NK-92 treated with Interleukin-12 subunit alpha and Interleukin-12 subunit beta, amount 100 ng/mL, for 24 hours (cell line): Measurements from ENCODE around the gene CST8.

Source experiments
- DNase-seq: peaks from one replicate; lab custom pipeline; 2025; lab: John Stamatoyannopoulos, UW

CST8 gene

DNA sequence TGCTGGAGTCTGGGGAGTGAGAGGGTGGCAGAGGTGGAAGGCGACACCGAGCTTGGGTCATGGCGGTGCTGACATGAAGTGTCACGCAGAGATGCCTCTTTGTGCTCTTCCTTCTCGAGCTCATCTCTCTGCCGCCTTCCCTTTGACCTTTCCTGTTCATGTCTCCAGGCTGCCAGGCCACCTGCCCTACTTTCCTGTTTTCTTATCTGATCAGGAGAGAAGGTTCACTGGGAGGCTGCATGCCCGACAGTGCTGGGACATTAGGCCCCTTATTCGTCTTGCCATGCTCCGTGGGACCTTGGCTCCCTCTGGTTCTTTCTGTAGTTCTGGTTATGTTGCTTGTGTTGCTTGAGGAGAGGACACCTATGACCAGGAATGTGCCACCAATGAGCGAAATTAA, 33.2 kb downstream of the CST8 start:
- no peak for DNase-seq

DNA sequence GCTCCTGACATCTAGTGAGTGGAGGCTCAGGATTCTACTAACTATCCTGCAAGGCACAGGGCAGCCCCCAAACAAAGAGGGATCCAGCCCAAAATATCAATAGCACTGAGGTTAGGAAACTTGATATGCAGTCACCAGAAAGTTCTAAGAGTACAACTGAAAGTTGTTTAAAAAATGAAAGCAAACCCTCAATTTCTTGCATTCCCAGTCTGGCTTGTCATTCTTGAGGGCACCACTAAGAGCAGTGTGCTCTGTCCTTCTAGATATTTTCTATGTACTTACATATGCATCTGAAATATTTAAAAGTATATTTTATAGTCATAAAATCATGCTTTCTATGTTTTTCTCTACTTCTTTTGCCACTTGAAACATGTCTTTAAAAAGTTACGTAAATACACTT, 35.9 kb downstream of the CST8 start:
- no peak for DNase-seq

DNA sequence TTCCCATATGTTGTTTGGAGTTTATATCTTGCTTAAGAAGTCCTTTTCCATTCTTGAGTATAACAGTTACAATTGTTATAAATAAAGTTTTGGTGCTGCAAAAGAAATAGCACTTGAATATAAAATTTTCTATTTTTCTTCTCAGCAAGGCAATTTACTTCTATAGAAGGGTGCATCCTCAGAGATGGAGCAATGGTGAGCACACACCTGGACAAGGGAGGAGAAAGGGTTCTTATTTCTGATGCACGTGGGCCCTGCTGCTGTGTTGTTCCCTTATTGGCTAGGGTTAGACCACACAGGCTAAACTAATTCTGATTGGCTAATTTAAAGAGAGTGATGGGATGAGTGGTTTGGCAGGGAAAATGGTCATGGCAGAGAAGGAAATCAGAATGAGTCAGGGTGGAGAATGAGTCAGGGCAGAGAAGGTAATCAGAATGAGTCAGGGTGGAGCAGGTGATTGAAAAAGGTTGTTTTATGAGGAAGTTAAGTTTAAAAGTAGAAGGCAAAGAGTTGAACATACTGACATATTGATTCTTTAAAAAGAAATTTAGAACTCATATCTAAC, 38.0 kb downstream of the CST8 start:
- DNase-seq: no peak

DNA sequence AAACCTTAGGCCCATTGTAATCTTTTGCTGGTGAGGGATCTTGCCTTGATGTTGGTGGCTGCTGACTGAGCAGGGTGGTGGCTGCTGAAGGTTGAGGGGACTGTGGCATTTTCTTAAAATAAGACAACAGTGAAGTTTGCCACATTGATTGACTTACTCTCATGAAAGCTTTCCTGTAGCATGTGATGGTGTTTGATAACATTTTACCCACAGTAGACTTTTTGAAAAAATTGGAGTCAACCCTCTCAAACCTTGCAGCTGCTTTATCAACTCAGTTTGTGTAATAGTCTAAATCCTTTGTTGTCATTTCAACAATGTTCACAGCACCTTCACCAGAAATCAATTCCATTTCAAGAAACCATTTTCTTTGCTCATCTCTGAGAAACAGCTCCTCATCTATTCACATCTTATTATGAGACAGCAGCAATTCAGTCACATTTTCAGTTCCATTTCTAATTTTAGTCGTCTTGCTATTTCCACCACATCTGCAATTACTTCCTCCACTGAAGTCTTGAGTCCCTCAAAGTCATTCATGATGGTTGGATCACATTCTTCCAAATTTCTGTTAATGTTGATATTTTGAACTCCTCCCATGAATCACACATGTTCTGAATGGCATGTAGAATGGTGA, 40.1 kb downstream of the CST8 start:
- no peak for DNase-seq

DNA sequence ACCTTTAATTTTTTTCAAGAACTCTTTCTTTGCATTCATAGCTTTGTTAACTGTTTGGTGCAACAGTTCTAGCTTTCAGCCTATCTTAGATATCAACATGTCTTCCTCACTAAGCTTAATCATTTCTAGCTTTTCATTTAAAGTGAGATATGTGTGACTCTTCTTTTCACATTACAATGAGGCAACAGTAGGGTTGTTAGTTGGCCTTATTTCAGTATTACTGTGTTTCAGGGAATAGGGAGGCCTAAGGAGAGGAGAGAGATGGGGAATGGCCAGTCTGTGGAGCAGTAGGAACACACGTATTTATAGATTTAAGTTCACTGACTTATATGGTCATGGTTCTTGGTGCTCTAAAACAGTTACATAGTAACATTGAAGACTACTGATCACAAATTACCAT, 41.6 kb downstream of the CST8 start:
- DNase-seq: no peak

DNA sequence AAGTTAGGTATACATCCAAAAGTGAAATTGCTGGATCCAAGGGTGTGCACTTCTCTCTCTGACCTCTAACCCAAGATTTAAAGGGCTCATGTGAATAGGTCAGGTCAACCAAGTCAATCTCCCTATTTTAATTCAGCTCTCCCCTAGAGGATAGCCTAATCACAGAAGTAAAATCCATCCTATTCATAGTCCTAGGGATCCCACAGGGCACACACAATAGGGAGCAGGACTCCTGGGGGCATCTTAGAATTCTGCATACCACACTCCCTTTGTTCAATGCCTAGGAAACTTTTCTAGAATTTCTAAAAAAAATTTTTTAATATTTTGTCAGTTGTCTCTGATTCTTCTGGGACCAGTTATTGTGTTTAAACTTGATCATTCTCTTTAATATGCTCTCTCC, 42.2 kb downstream of the CST8 start:
- no peak for DNase-seq

DNA sequence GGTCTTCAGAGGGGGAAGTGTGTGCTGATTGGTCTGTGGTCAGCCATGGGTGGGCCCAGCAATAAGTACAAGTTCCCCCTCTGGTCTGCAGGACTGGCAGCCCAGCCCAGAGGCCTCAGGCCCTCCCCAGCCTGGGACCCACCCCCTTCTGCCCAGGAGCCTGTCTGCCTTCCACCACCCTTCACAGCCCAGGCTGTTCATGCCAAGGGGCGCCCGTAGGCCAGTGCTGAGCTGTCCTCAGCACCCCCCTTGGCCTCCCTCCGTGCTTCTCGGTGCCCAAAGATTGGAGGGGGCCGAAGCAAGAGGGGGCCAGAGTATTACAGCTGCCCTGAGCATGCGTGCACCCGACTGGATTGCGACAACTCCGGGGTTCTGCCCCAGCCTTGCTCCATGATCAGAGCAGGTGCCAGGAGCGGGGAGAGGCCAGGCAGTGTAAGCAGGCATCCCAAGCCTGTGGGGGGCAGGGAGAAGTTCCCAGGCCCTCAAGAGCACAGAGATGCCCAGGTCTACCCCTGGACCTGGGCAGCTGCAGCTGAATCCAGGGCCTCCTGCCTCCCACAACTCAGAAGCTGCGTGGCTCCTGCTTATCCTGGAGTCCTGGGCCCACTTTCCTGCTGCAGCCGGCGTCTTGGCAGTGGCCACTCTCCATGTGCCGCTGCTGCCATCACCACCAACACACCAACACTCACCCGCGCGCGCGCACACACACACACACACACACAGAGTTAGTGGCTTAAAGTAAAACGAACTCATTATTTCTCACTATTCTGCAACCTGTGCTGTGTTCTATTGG, 44.1 kb downstream of the CST8 start:
- DNase-seq: no peak

DNA sequence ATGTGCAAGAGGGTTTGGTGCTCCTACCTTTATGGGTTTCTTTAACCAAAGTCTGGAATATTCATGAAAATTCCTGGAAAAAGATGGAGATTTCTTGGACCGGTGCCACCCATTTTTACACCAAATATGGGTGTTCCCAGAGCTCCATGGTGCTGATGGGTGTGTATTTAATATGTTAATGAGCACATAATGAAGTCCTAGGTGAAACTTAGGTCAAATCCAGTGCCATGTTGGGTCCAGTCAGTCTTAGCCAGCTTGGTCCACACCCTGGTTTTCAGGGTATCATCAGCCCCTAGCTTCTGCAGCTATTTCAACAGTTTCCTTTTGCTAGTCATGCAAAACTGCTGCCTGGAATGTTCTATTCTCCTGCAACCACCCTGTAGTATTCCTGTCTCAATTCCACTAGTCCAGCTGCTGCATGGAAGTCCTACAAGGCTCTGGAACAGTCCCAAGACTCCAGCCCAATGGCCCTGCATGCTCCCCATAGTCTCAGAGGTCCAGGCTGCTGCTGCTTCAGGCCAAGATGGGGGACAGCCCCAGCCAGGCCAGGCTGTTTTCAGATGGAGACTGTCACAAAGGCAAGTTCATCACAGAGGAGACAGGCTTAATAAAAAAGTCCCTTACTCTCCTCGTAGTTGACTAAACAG, 45.5 kb downstream of the CST8 start:
- DNase-seq: no peak

DNA sequence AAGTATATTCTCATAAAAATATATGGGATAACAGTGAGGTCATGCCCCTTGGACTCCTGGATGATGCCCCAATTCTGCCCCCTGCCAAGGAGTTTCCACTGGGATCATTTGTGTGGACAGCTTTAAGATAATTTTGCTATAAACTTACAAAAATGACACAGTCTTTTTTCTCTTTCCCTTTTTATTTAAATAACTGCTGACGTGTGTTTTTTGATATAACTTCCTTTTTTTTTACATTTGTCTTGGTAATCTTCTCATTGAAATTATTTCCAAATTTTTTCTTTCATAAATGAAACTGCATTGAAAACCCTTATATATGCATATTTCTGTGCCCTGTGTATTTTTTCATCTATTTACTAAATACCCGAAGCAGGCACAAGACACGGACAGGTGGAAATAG, 46.1 kb downstream of the CST8 start:
- DNase-seq: no peak

DNA sequence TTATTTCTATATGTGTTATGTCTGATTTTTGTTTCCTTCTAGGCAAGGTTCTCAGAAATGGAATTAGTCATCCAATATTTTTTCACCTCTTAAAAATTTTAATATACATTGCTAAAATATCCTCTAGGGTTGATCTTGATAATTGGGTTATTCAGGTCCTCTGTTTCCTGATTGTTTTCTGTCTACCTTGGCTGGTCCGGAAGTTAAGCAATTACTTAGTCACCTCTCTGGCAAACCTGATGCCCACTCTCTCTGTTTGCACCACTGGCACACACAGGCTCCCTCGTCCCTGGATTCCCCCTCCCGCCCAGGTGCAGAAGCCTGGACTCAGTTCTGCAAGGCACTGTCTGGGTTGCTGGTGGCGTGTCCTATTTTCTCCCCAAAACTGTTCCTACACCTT, 49.7 kb downstream of the CST8 start:
- DNase-seq: no peak

DNA sequence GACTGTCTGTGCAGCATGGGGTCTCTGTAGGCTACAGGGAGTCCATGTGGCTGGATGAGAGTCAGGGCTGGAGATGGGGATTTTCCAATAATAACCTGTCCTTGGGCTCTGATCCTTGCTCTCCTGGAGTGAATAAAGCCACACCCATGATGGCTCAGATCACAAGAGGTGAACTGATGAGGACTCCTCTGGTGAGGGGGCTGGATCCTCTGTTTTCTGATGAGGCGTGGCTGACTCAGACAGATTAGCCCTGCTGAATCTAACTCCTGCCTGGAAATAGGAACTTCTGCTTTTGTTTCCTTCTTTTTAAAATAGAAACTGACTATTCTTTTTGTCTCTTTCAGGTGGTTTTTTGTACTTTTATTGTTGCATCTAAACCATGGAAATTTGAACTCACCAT, 50.4 kb downstream of the CST8 start:
- no peak for DNase-seq

DNA sequence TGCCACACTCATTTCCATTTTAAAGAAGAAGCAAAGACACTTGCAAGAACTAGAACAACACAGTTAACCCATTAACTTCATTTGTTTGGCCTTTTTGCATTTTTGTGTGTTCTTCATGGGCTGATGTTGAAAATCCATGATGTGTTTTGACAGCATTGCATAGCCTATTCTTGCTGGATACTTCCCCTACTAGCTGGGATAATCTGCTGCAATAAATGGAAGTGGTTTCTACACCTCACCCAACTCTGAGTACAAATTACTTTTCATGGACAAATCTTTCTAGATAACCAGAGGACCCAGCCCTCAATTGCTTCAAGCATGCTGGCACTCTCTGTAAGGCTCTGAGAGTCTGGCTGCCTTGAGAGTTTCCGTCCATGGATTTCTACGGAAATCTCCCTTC, 50.9 kb downstream of the CST8 start:
- DNase-seq: no peak

DNA sequence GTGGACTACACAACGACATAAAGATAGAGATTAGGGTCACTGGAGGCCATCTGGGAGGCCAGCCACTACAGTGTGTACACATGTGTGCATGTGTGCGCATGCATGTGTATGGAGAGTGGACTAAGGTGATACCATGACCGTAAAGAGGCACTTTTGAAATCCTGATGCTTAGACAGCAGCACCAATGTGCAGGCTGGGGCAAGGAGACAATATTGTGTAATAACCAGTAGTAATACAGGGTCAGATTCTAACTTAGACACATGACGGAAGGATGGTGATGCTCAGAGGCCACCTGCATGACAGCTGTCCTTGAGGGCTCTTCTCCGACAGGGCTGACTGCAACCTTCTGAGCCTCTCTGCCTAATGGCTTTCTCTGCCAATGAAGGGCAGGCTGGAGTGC, 51.9 kb downstream of the CST8 start:
- no peak for DNase-seq

DNA sequence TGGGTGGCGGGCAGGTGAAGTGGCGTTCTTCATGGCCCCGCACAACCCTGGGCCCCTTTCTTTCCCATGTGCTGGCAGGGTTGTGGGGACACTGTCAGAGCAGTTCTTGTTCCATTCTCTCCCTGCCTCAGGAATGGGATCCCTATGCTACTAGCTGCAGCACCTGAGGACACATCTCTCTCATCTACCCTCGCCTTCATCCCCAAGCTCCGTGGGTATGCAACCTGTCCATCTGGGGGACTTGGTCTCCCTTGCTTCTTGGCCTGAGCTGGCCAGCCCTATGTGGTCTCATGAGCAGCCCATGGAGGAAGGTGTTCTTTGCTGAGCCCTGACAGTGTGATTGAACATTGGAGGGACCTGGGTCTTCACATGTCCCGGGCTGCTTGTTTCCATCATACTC, 53.2 kb downstream of the CST8 start:
- no peak for DNase-seq
